GM12878 (cell line): ENCODE results near the gene LSAMP.

Experiments
- EZH2 ChIP-seq: IDR thresholded peaks from 2 replicates; pipeline ENCODE4 v1.6.1; 2012; ENCODE audit warnings: low read depth, mild to moderate bottlenecking, control low read depth, inconsistent platforms, low read length, borderline replicate concordance; ENCODE audit not compliant: control insufficient read depth
- HDGF ChIP-seq: fragments of 450-650 bp; IDR thresholded peaks from 2 replicates; pipeline ENCODE4 v1.6.1; 2016; ENCODE audit warnings: antibody characterized with exemption
- JUND ChIP-seq: IDR thresholded peaks from 2 replicates; pipeline ENCODE4 v1.6.1; 2012; ENCODE audit warnings: low read depth, mild to moderate bottlenecking, low read length, improper control_type of control experiment, moderate library complexity
- KLF5 ChIP-seq: fragments of 450-650 bp; IDR thresholded peaks from 2 replicates; pipeline ENCODE4 v1.6.1; 2014; ENCODE audit warnings: mild to moderate bottlenecking; ENCODE audit not compliant: partially characterized antibody
- MYC ChIP-seq: IDR thresholded peaks from 2 replicates; pipeline ENCODE4 v1.6.1; 2011; ENCODE audit warnings: mild to moderate bottlenecking, low read length, moderate library complexity, inconsistent platforms; ENCODE audit not compliant: insufficient read depth, insufficient replicate concordance, insufficient read length, severe bottlenecking
- NRF1 ChIP-seq: conservative IDR thresholded peaks from 2 replicates; pipeline ENCODE4 v1.6.1; 2011; ENCODE audit warnings: mild to moderate bottlenecking, low read depth, low read length, improper control_type of control experiment
- RCOR1 ChIP-seq: conservative IDR thresholded peaks from 2 replicates; pipeline ENCODE4 v1.6.1; 2012; ENCODE audit warnings: low read depth, low read length, improper control_type of control experiment
- REST ChIP-seq: IDR thresholded peaks from 2 replicates; pipeline ENCODE4 v1.6.1; 2012; ENCODE audit warnings: mild to moderate bottlenecking, low read depth, low read length
- TCF12 ChIP-seq: IDR thresholded peaks from 2 replicates; pipeline ENCODE4 v1.6.1; 2011; ENCODE audit warnings: low read depth, mild to moderate bottlenecking, low read length
- TCF3 ChIP-seq: IDR thresholded peaks from 2 replicates; pipeline ENCODE4 v1.6.1; 2012; ENCODE audit warnings: low read depth, mild to moderate bottlenecking, low read length, borderline replicate concordance; ENCODE audit not compliant: insufficient read depth
- YY1 ChIP-seq: IDR thresholded peaks from 2 replicates; pipeline ENCODE4 v1.6.1; 2011; ENCODE audit warnings: low read depth, mild to moderate bottlenecking, low read length
- TF ChIP-seq, protein P1 (sequence below), 3 experiments: IDR thresholded peaks in 2 of 3; conservative IDR thresholded peaks in 1 of 3; 2 replicates each; pipeline ENCODE4 v1.5.1; 2011; ENCODE audit warnings: low read depth in 3 of 3, low read length in 3 of 3, mild to moderate bottlenecking in 3 of 3, control low read depth in 2 of 3, moderate library complexity in 2 of 3, inconsistent platforms in 1 of 3, mixed read lengths in 1 of 3; ENCODE audit not compliant: control insufficient read depth in 2 of 3, insufficient read depth in 1 of 3; ENCODE audit errors: extremely low read depth in 1 of 3
- TF ChIP-seq, protein P2 (sequence below): fragments of 450-650 bp; IDR thresholded peaks from 2 replicates; pipeline ENCODE4 v1.6.1; 2018; ENCODE audit warnings: mild to moderate bottlenecking, low read depth, moderate library complexity; ENCODE audit not compliant: partially characterized antibody

- TF ChIP-seq TCF12, result no peak
- TF ChIP-seq, protein P1, sequence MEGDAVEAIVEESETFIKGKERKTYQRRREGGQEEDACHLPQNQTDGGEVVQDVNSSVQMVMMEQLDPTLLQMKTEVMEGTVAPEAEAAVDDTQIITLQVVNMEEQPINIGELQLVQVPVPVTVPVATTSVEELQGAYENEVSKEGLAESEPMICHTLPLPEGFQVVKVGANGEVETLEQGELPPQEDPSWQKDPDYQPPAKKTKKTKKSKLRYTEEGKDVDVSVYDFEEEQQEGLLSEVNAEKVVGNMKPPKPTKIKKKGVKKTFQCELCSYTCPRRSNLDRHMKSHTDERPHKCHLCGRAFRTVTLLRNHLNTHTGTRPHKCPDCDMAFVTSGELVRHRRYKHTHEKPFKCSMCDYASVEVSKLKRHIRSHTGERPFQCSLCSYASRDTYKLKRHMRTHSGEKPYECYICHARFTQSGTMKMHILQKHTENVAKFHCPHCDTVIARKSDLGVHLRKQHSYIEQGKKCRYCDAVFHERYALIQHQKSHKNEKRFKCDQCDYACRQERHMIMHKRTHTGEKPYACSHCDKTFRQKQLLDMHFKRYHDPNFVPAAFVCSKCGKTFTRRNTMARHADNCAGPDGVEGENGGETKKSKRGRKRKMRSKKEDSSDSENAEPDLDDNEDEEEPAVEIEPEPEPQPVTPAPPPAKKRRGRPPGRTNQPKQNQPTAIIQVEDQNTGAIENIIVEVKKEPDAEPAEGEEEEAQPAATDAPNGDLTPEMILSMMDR (IDR thresholded peaks at IDR 0.05 in 2 of 3, conservative IDR thresholded peaks at IDR 0.05 in 1 of 3; ENCODE audit: control insufficient read depth in 2 of 3, extremely low read depth in 1 of 3, insufficient read depth in 1 of 3, low read depth in 3 of 3, low read length in 3 of 3), result no peak
- no peak for TF ChIP-seq JUND
- TF ChIP-seq YY1, result no peak
- no peak for TF ChIP-seq EZH2
- TF ChIP-seq, protein P2, sequence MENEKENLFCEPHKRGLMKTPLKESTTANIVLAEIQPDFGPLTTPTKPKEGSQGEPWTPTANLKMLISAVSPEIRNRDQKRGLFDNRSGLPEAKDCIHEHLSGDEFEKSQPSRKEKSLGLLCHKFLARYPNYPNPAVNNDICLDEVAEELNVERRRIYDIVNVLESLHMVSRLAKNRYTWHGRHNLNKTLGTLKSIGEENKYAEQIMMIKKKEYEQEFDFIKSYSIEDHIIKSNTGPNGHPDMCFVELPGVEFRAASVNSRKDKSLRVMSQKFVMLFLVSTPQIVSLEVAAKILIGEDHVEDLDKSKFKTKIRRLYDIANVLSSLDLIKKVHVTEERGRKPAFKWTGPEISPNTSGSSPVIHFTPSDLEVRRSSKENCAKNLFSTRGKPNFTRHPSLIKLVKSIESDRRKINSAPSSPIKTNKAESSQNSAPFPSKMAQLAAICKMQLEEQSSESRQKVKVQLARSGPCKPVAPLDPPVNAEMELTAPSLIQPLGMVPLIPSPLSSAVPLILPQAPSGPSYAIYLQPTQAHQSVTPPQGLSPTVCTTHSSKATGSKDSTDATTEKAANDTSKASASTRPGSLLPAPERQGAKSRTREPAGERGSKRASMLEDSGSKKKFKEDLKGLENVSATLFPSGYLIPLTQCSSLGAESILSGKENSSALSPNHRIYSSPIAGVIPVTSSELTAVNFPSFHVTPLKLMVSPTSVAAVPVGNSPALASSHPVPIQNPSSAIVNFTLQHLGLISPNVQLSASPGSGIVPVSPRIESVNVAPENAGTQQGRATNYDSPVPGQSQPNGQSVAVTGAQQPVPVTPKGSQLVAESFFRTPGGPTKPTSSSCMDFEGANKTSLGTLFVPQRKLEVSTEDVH, result no peak
- TF ChIP-seq TCF3, result no peak
- no peak for TF ChIP-seq KLF5
- no peak for TF ChIP-seq RCOR1
- TF ChIP-seq MYC, result no peak
- no peak for TF ChIP-seq NRF1
- TF ChIP-seq HDGF, result no peak
- no peak for TF ChIP-seq REST
Measured at GRCh38 chr3:116390318-116390717, 55.0 kb downstream of the LSAMP start.
